ENCODE results near the gene SAMD4B. TPM values are rescaled to one million over a fixed set of nuclear protein-coding genes. Genes with fewer than 3 reads are reported as not detected.

Gene SAMD4B
- total RNA-seq, 1 donor from 2014 or later, result 60.7 TPM

GRCh38 chr19:39297931-39298634 lies 44.1 kb upstream of the SAMD4B start:
- Mint-ChIP-seq H3K9me3 (no peaks in the 10 kb centered on the region), H3K4me1 (no peaks in the 10 kb centered on the region), H3K27ac (no peak overlapping the region), H3K4me3 (no peak overlapping the region), H3K27me3 (peaks cover 17% of the 10 kb centered on the region), H3K36me3 (ENCODE audit: low read depth) (no peaks in the 10 kb centered on the region)
- TF ChIP-seq CTCF (IDR thresholded peaks at IDR 0.05), result no peak
- intact Hi-C loops (cut with micrococcal nuclease), result no loop called here
- POLR2A ChIA-PET, result no interaction called here
- CTCF ChIA-PET, result no interaction called here
- no peak for ATAC-seq (ENCODE audit: low read depth)
- DNase-seq, result no peak

- Mint-ChIP-seq H3K4me1 (no peaks in the 10 kb centered on the region), H3K27me3 (peaks cover 18% of the 10 kb centered on the region), H3K4me3 (no peak overlapping the region), H3K9me3 (no peaks in the 10 kb centered on the region), H3K36me3 (ENCODE audit: low read depth) (no peaks in the 10 kb centered on the region), H3K27ac (no peak overlapping the region)
- no peak for TF ChIP-seq CTCF (IDR thresholded peaks at IDR 0.05)
- ChIA-PET POLR2A (no interaction called here), CTCF (no interaction called here)
- ATAC-seq (ENCODE audit: low read depth) (no peak), DNase-seq (no peak)
- intact Hi-C loops (cut with micrococcal nuclease), result no loop called here
Observed at GRCh38 chr19:39299404-39299803, 42.8 kb upstream of the SAMD4B start.

- intact Hi-C loops (cut with micrococcal nuclease), result no loop called here
- H3K27ac Mint-ChIP-seq, result no peak overlapping the region
Observed at GRCh38 chr19:39299832-39300231, 42.4 kb upstream of the SAMD4B start.

GRCh38 chr19:39301021-39301420 lies 41.2 kb upstream of the SAMD4B start:
- H3K9me3 Mint-ChIP-seq, result no peaks in the 10 kb centered on the region
- CTCF ChIA-PET, result no interaction called here
- no peak for DNase-seq
- TF ChIP-seq CTCF (IDR thresholded peaks at IDR 0.05), result no peak
- POLR2A ChIA-PET, result no interaction called here
- H3K4me3 Mint-ChIP-seq, result no peak overlapping the region
- H3K4me1 Mint-ChIP-seq, result no peaks in the 10 kb centered on the region
- peaks cover 17% of the 10 kb centered on the region for H3K27me3 Mint-ChIP-seq
- no peak overlapping the region for H3K27ac Mint-ChIP-seq
- intact Hi-C loops (cut with micrococcal nuclease), result no loop called here
- H3K36me3 Mint-ChIP-seq (ENCODE audit: low read depth), result no peaks in the 10 kb centered on the region
- no peak for ATAC-seq (ENCODE audit: low read depth)

More at GRCh38 chr19:39299832-39300231, 42.4 kb upstream of the SAMD4B start:
- Mint-ChIP-seq H3K9me3 (no peaks in the 10 kb centered on the region), H3K27me3 (peaks cover 18% of the 10 kb centered on the region), H3K36me3 (ENCODE audit: low read depth) (no peaks in the 10 kb centered on the region), H3K4me1 (no peaks in the 10 kb centered on the region), H3K4me3 (no peak overlapping the region)
- ChIA-PET POLR2A (no interaction called here), CTCF (no interaction called here)
- ATAC-seq (ENCODE audit: low read depth) (no peak), DNase-seq (no peak)
- TF ChIP-seq CTCF (IDR thresholded peaks at IDR 0.05), result no peak

- ATAC-seq (ENCODE audit: low read depth), result no peak
- no peak overlapping the region for H3K27ac Mint-ChIP-seq
- no peaks in the 10 kb centered on the region for H3K36me3 Mint-ChIP-seq (ENCODE audit: low read depth)
- H3K9me3 Mint-ChIP-seq, result no peaks in the 10 kb centered on the region
- ChIA-PET CTCF (no interaction called here), POLR2A (no interaction called here)
- H3K4me3 Mint-ChIP-seq, result no peak overlapping the region
- TF ChIP-seq CTCF (IDR thresholded peaks at IDR 0.05), result no peak
- DNase-seq, result no peak
- H3K4me1 Mint-ChIP-seq, result no peaks in the 10 kb centered on the region
- intact Hi-C loops (cut with micrococcal nuclease), result no loop called here
- peaks cover 17% of the 10 kb centered on the region for H3K27me3 Mint-ChIP-seq
Observed at GRCh38 chr19:39301562-39301961, 40.7 kb upstream of the SAMD4B start.

All from activated B cell treated with CpG ODN at 0.5 μM for 24 hours (primary cell).